ENCODE data around the gene CARS1.

- TF ChIP-seq CTCF (IDR thresholded peaks at IDR 0.05) (no peak), POLR2A (IDR thresholded peaks at IDR 0.05) (no peak)
Measured at GRCh38 chr11:3060436-3061025, 3.3 kb upstream of the CARS1 start.

Data from tibial nerve (tissue), 3 donors.